SH-SY5Y (cell line): ENCODE data around the gene RAX.

Experiments
- GATA2 ChIP-seq: IDR thresholded peaks from 2 replicates; pipeline ENCODE4 v1.6.1; 2011; ENCODE audit warnings: mild to moderate bottlenecking, low read depth, low read length
- GATA3 ChIP-seq: IDR thresholded peaks from 2 replicates; pipeline ENCODE4 v1.6.1; 2011; ENCODE audit warnings: low read depth, mild to moderate bottlenecking, low read length, moderate library complexity

GRCh38 chr18:59265974-59266369 is 7.3 kb downstream of the RAX start:
- TF ChIP-seq GATA2 (no peak), GATA3 (no peak)
